Karpas-422 (cell line): ENCODE data around the gene DNTTIP2. TPM values are rescaled to one million over a fixed set of nuclear protein-coding genes. Genes with fewer than 3 reads are reported as not detected.
A peak's percentile ranks its signal among the peaks of the same experiment; 100 is the strongest.

ENCODE experiments used
- DNase-seq: peaks from one replicate; pipeline ENCODE4 v3.0.0-alpha.2; 2015
- H2AFZ ChIP-seq: fragments of 200-600 bp; sonication (generic); 2 replicates; pipeline ENCODE4 v1.6.1; 2014; ENCODE audit warnings: antibody characterized with exemption, low read length, mixed read lengths
- H3K27ac ChIP-seq: fragments of 200-600 bp; sonication (generic); 2 replicates; pipeline ENCODE4 v1.5.1; 2014; ENCODE audit warnings: mild to moderate bottlenecking, low read length, moderate library complexity
- H3K27me3 ChIP-seq: fragments of 200-600 bp; sonication (generic); 2 replicates; pipeline ENCODE4 v1.6.1; 2014; ENCODE audit warnings: low read length, mixed read lengths
- H3K36me3 ChIP-seq: fragments of 200-600 bp; sonication (generic); 2 replicates; pipeline ENCODE4 v1.6.1; 2014; ENCODE audit warnings: low read length, mixed read lengths; ENCODE audit not compliant: insufficient read depth
- H3K4me1 ChIP-seq: fragments of 200-600 bp; sonication (generic); 2 replicates; pipeline ENCODE4 v1.6.1; 2014; ENCODE audit warnings: mild to moderate bottlenecking, low read length, mixed read lengths
- H3K4me2 ChIP-seq: fragments of 200-600 bp; sonication (generic); 2 replicates; pipeline ENCODE4 v1.6.1; 2014; ENCODE audit warnings: low read length, low read depth, mild to moderate bottlenecking; ENCODE audit not compliant: poor library complexity, severe bottlenecking
- H3K4me3 ChIP-seq: fragments of 200-600 bp; sonication (generic); 2 replicates; pipeline ENCODE4 v1.5.1; 2014; ENCODE audit warnings: mild to moderate bottlenecking, antibody characterized with exemption, low read length, mixed read lengths
- H3K79me2 ChIP-seq: fragments of 200-600 bp; sonication (generic); 2 replicates; pipeline ENCODE4 v1.6.1; 2014; ENCODE audit warnings: mild to moderate bottlenecking, low read length, mixed read lengths
- H3K9ac ChIP-seq: fragments of 200-600 bp; sonication (generic); 2 replicates; pipeline ENCODE4 v1.6.0; 2014; ENCODE audit warnings: low read length
- H3K9me2 ChIP-seq: fragments of 200-600 bp; sonication (generic), shearing (Covaris generic); replicated peaks from 2 replicates; pipeline ENCODE4 v1.6.0; 2014; ENCODE audit warnings: mild to moderate bottlenecking, low read length, moderate library complexity; ENCODE audit not compliant: insufficient read depth
- H3K9me3 ChIP-seq: fragments of 300-700, 200-600 bp; sonication (generic); 2 replicates; pipeline ENCODE4 v1.6.1; 2014; ENCODE audit warnings: low read length, mixed read lengths
- H4K20me1 ChIP-seq: fragments of 200-600 bp; sonication (generic); 2 replicates; pipeline ENCODE4 v1.6.1; 2014; ENCODE audit warnings: mild to moderate bottlenecking, antibody characterized with exemption, low read length, low read depth; ENCODE audit not compliant: insufficient read depth
- total RNA-seq: library from RNA; depleted of rRNA; stranded (reverse); fragments of >200 nt; shearing (Covaris generic); gene quantifications from 2 replicates; pipeline ENCODE4 v1.2.3, GENCODE V29; 2014; ENCODE audit warnings: low replicate concordance

DNTTIP2 gene
- total RNA-seq, 1 experiment from 2014 or later, result 61.9 TPM

GRCh38 chr1:93908394-93909145 lies 29.6 kb upstream of the DNTTIP2 start:
- Histone ChIP-seq H3K36me3 (no peaks in the 10 kb centered on the region), H3K27me3 (no peaks in the 10 kb centered on the region), H3K4me2 (peak overlapping the region; percentile 94), H3K9me3 (no peaks in the 10 kb centered on the region), H3K9ac (peak overlapping the region; percentile 87), H3K9me2 (no peaks in the 10 kb centered on the region), H3K4me1 (peaks cover 48% of the 10 kb centered on the region), H3K4me3 (peak overlapping the region; percentile 79), H4K20me1 (no peaks in the 10 kb centered on the region), H2AFZ (peak overlapping the region; percentile 12; the same call in 1 of the 2 replicates), H3K79me2 (peaks cover 54% of the 10 kb centered on the region), H3K27ac (peak overlapping the region; percentile 33)
- peak; percentile 87 for DNase-seq

GRCh38 chr1:93907718-93908117 lies 28.7 kb upstream of the DNTTIP2 start:
- Histone ChIP-seq H4K20me1 (no peaks in the 10 kb centered on the region), H3K4me2 (peak overlapping the region; percentile 94), H3K9me2 (no peaks in the 10 kb centered on the region), H3K4me1 (peaks cover 48% of the 10 kb centered on the region), H3K9me3 (no peaks in the 10 kb centered on the region), H3K9ac (peak overlapping the region; percentile 87), H3K27ac (peak overlapping the region; percentile 47), H3K27me3 (no peaks in the 10 kb centered on the region), H3K4me3 (peak overlapping the region; percentile 79), H2AFZ (peak overlapping the region; percentile 61), H3K36me3 (no peaks in the 10 kb centered on the region), H3K79me2 (peaks cover 59% of the 10 kb centered on the region)
- DNase-seq, result peak; percentile 52

- Histone ChIP-seq H3K9me3 (no peaks in the 10 kb centered on the region), H3K79me2 (peaks cover 63% of the 10 kb centered on the region), H4K20me1 (no peaks in the 10 kb centered on the region), H3K36me3 (no peaks in the 10 kb centered on the region), H3K9ac (peak overlapping the region; percentile 87; the same call in 1 of the 2 replicates), H2AFZ (no peak overlapping the region), H3K27ac (no peak overlapping the region), H3K9me2 (no peaks in the 10 kb centered on the region), H3K4me1 (peaks cover 48% of the 10 kb centered on the region), H3K4me2 (peak overlapping the region; percentile 94), H3K4me3 (peak overlapping the region; percentile 79), H3K27me3 (no peaks in the 10 kb centered on the region)
- no peak for DNase-seq
These were observed 27.5 kb upstream of the DNTTIP2 start for GRCh38 chr1:93906480-93906879.

DNA sequence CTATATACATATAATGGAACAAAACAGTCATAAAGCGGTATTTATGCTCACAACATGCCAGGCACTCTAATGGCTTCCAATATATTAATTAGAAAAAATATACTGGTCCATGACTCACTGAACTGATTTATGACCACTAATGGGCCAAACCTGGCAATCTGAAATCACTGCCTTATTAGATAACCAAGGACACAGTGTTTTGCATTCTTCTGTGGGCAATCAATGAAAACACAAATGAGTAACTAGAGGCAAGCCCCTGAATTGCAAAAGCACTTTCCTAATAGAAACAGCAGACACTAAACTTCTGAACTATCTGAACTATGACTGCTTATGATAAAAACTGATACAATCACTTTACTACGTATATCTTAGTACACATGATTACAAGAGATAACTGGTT lies 26.7 kb upstream of the DNTTIP2 start:
- no peak overlapping the region for H3K9ac ChIP-seq
- H3K4me2 ChIP-seq, result peak overlapping the region; percentile 94
- H3K27me3 ChIP-seq, result no peaks in the 10 kb centered on the region
- DNase-seq, result no peak
- H3K4me1 ChIP-seq, result peaks cover 48% of the 10 kb centered on the region
- peaks cover 3% of the 10 kb centered on the region; the same call in 1 of the 2 replicates for H3K36me3 ChIP-seq
- H3K4me3 ChIP-seq, result no peak overlapping the region
- no peaks in the 10 kb centered on the region for H3K9me2 ChIP-seq
- H3K79me2 ChIP-seq, result peaks cover 67% of the 10 kb centered on the region
- no peaks in the 10 kb centered on the region for H4K20me1 ChIP-seq
- no peak overlapping the region for H3K27ac ChIP-seq
- no peak overlapping the region for H2AFZ ChIP-seq
- no peaks in the 10 kb centered on the region for H3K9me3 ChIP-seq

- no peaks in the 10 kb centered on the region for H4K20me1 ChIP-seq
- H3K27ac ChIP-seq, result no peak overlapping the region
- no peaks in the 10 kb centered on the region for H3K9me3 ChIP-seq
- no peak overlapping the region for H2AFZ ChIP-seq
- no peak overlapping the region for H3K4me2 ChIP-seq
- H3K36me3 ChIP-seq, result peaks cover 8% of the 10 kb centered on the region; the same call in 1 of the 2 replicates
- H3K79me2 ChIP-seq, result peaks cover 73% of the 10 kb centered on the region
- peaks cover 46% of the 10 kb centered on the region for H3K4me1 ChIP-seq
- no peak overlapping the region for H3K4me3 ChIP-seq
- DNase-seq, result no peak
- H3K9ac ChIP-seq, result no peak overlapping the region
- no peaks in the 10 kb centered on the region for H3K27me3 ChIP-seq
- no peaks in the 10 kb centered on the region for H3K9me2 ChIP-seq
These were observed 26.0 kb upstream of the DNTTIP2 start for GRCh38 chr1:93905051-93905450.

- H3K9me3 ChIP-seq, result no peaks in the 10 kb centered on the region
- no peaks in the 10 kb centered on the region for H3K27me3 ChIP-seq
- H4K20me1 ChIP-seq, result no peaks in the 10 kb centered on the region
- DNase-seq, result peak; percentile 51
- peaks cover 43% of the 10 kb centered on the region for H3K4me1 ChIP-seq
- peaks cover 8% of the 10 kb centered on the region; the same call in 1 of the 2 replicates for H3K36me3 ChIP-seq
- H3K9ac ChIP-seq, result no peak overlapping the region
- H3K9me2 ChIP-seq, result no peaks in the 10 kb centered on the region
- H3K4me3 ChIP-seq, result no peak overlapping the region
- H2AFZ ChIP-seq, result 0 out of 2 replicates have a peak overlapping the region, but pooled peaks have one; percentile 6
- peak overlapping the region; percentile 12 for H3K4me2 ChIP-seq
- H3K27ac ChIP-seq, result peak overlapping the region; percentile 12; the same call in 1 of the 2 replicates
- peaks cover 74% of the 10 kb centered on the region for H3K79me2 ChIP-seq
These were observed 25.2 kb upstream of the DNTTIP2 start for GRCh38 chr1:93904228-93904627.

DNA sequence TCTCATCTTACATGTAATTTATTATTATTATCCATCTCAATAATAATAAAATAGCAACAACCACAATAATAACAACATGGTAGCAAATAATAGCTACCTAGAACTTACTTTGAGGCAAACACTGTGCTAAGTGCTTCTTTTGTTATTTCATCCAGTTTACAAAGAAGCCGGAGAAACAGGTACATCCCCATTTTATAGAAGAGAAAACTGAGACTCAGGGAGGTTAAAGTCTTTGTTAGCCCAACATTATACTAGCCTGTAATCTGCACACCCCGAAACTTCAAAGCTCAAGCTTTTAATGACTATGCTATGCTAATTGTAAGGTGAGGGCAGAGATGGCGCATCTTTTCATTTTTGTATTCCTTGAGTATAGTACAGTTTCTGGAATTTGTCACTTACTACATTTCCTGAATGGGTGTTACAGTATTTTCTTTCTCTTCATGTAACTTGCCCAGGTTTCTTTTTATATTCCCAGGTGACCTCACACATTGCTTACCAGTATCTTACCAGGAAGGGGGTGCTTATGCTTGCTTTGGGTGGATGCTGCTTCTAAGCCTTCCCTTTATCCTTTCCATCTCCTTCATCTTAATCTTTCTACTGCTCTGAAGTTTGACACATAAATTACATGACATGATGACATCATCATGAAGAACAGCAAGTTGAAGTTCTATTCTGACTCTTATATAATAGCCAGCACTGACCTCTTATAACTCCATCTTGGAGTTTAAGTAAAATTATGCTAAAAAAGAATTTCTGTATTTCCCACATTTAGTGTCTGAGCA lies 21.9 kb upstream of the DNTTIP2 start:
- no peaks in the 10 kb centered on the region for H4K20me1 ChIP-seq
- H2AFZ ChIP-seq, result no peak overlapping the region
- H3K4me3 ChIP-seq, result no peak overlapping the region
- H3K27ac ChIP-seq, result no peak overlapping the region
- peaks cover 16% of the 10 kb centered on the region; the same call in 1 of the 2 replicates for H3K36me3 ChIP-seq
- peaks cover 21% of the 10 kb centered on the region for H3K4me1 ChIP-seq
- peaks cover 46% of the 10 kb centered on the region for H3K79me2 ChIP-seq
- no peaks in the 10 kb centered on the region for H3K9me3 ChIP-seq
- no peak overlapping the region for H3K4me2 ChIP-seq
- H3K9ac ChIP-seq, result no peak overlapping the region
- DNase-seq, result no peak
- no peaks in the 10 kb centered on the region for H3K9me2 ChIP-seq
- no peaks in the 10 kb centered on the region for H3K27me3 ChIP-seq
